ENCODE data around the gene MAP6.

GRCh38 chr11:75582895-75583717 lies 85.7 kb downstream of the MAP6 start:
- TF ChIP-seq POLR2A (IDR thresholded peaks at IDR 0.05; ENCODE audit: low read depth, low read length) (peak; percentile 68), TAF1 (IDR thresholded peaks at IDR 0.05; ENCODE audit: low read depth, low read length) (0 out of 2 replicates have a peak, but pooled peaks have one; percentile 44), POLR2AphosphoS5 (IDR thresholded peaks at IDR 0.05; ENCODE audit: low read depth, low read length) (peak; percentile 71; the same call in 1 of the 2 replicates), PAX5 (IDR thresholded peaks at IDR 0.05; ENCODE audit: insufficient read depth, low read length, severe bottlenecking) (no peak), SPI1 (IDR thresholded peaks at IDR 0.05; ENCODE audit: low read depth, low read length) (peak; percentile 25; the same call in 1 of the 2 replicates)

Measured in GM12891 (cell line).